Measurements from ENCODE around the gene LRRN3.

LRRN3 gene

GRCh38 chr7:111107579-111107978, 16.7 kb downstream of the LRRN3 start:
- FAIRE-seq = no peak

GRCh38 chr7:111108000-111108399, 17.1 kb downstream of the LRRN3 start:
- FAIRE-seq = no peak

GRCh38 chr7:111108496-111108895, 17.6 kb downstream of the LRRN3 start:
- FAIRE-seq = no peak

- no peak for FAIRE-seq
These were observed 21.5 kb downstream of the LRRN3 start for GRCh38 chr7:111112439-111112838.

GRCh38 chr7:111113263-111114017, 22.5 kb downstream of the LRRN3 start:
- no peak for FAIRE-seq

GRCh38 chr7:111115966-111116365, 25.0 kb downstream of the LRRN3 start:
- FAIRE-seq = no peak

GRCh38 chr7:111126987-111127386, 36.1 kb downstream of the LRRN3 start:
- FAIRE-seq = no peak

- FAIRE-seq = no peak
These were observed 38.5 kb downstream of the LRRN3 start for GRCh38 chr7:111129435-111129834.

- no peak for FAIRE-seq
These were observed 41.9 kb downstream of the LRRN3 start for GRCh38 chr7:111132833-111133232.

GRCh38 chr7:111137296-111138192, 46.6 kb downstream of the LRRN3 start:
- no peak for FAIRE-seq

- FAIRE-seq = no peak
These were observed 47.3 kb downstream of the LRRN3 start for GRCh38 chr7:111138193-111138569.

- FAIRE-seq = no peak
These were observed 47.7 kb downstream of the LRRN3 start for GRCh38 chr7:111138586-111138985.

GRCh38 chr7:111140091-111140865, 49.4 kb downstream of the LRRN3 start:
- no peak for FAIRE-seq

- FAIRE-seq = no peak
These were observed 54.5 kb downstream of the LRRN3 start for GRCh38 chr7:111145472-111145871.

GRCh38 chr7:111146136-111146535, 55.2 kb downstream of the LRRN3 start:
- FAIRE-seq = no peak

- no peak for FAIRE-seq
These were observed 57.0 kb downstream of the LRRN3 start for GRCh38 chr7:111147708-111148533.

GRCh38 chr7:111150709-111151108, 59.8 kb downstream of the LRRN3 start:
- no peak for FAIRE-seq

- no peak for FAIRE-seq
These were observed 68.5 kb downstream of the LRRN3 start for GRCh38 chr7:111159426-111159825.

GRCh38 chr7:111160297-111160696, 69.4 kb downstream of the LRRN3 start:
- no peak for FAIRE-seq

GRCh38 chr7:111162692-111163091, 71.8 kb downstream of the LRRN3 start:
- no peak for FAIRE-seq

GRCh38 chr7:111164442-111164841, 73.5 kb downstream of the LRRN3 start:
- no peak for FAIRE-seq

- FAIRE-seq = no peak
These were observed 77.3 kb downstream of the LRRN3 start for GRCh38 chr7:111168182-111168581.

All from colon (tissue), 2 donors.